Activated CD4-positive, alpha-beta T cell treated with anti-CD3 and anti-CD28 coated beads, Interleukin-2, amount 50 U/mL, for 16 hours (primary cell): ENCODE data around the gene TSPOAP1.
"Not testable (repeated sequence)": the region's sequence is repeated elsewhere in the genome, so short reads cannot be mapped to it uniquely, and the experiment has no call there.

Experiments used
- DNase-seq: peaks from one replicate; pipeline ENCODE4 v3.0.0-alpha.2; 2020

The TSPOAP1 gene

GRCh38 chr17:58362368-58363014, 33.9 kb upstream of the TSPOAP1 start:
- DNase-seq = no peak

GRCh38 chr17:58360296-58361063, 31.9 kb upstream of the TSPOAP1 start:
- DNase-seq = no peak

- DNase-seq = no peak
Observed at GRCh38 chr17:58358408-58359172, 30.0 kb upstream of the TSPOAP1 start.

GRCh38 chr17:58357312-58358297, 29.0 kb upstream of the TSPOAP1 start:
- DNase-seq = no peak

- no peak for DNase-seq
Observed at GRCh38 chr17:58356231-58356630, 27.6 kb upstream of the TSPOAP1 start.

- no peak for DNase-seq
Observed at GRCh38 chr17:58354541-58355216, 26.1 kb upstream of the TSPOAP1 start.

- DNase-seq = no peak
Observed at GRCh38 chr17:58353389-58353825, 24.8 kb upstream of the TSPOAP1 start.

- DNase-seq = no peak
Observed at GRCh38 chr17:58352596-58353388, 24.2 kb upstream of the TSPOAP1 start.

- DNase-seq = peak; percentile 96
Observed at GRCh38 chr17:58351831-58352595, 23.4 kb upstream of the TSPOAP1 start, which contains the start of gene SUPT4H1. SUPT4H1 (minus strand) TSS chr17:58352201; CDS start chr17:58352135, 66 bp downstream.

GRCh38 chr17:58351182-58351581, 22.6 kb upstream of the TSPOAP1 start:
- DNase-seq = no peak

GRCh38 chr17:58348038-58348437, 19.4 kb upstream of the TSPOAP1 start:
- DNase-seq = no peak

- no peak for DNase-seq
Observed at GRCh38 chr17:58345500-58345899, 16.9 kb upstream of the TSPOAP1 start.

GRCh38 chr17:58344791-58345157, 16.2 kb upstream of the TSPOAP1 start:
- DNase-seq = peak; percentile 83

- peak; percentile 98 for DNase-seq
Observed at GRCh38 chr17:58344047-58344790, 15.6 kb upstream of the TSPOAP1 start.

- DNase-seq = no peak
Observed at GRCh38 chr17:58343131-58343530, 14.5 kb upstream of the TSPOAP1 start.

- DNase-seq = peak; percentile 47
Observed at GRCh38 chr17:58341861-58342475, 13.4 kb upstream of the TSPOAP1 start.

GRCh38 chr17:58341136-58341860, 12.7 kb upstream of the TSPOAP1 start:
- DNase-seq = not testable (repeated sequence)

- no peak for DNase-seq
Observed at GRCh38 chr17:58340405-58340876, 11.8 kb upstream of the TSPOAP1 start.
